Tibial artery (tissue), 4 donors: ENCODE measurements around the gene ACAD11.

Experiments
- DNase-seq, 2 donors: peaks; one replicate each; pipeline ENCODE4 v3.0.0-alpha.2; 2019
- H3K27ac ChIP-seq, 2 donors: fragments of 200-600 bp; sonication (generic) in 1 of 2; 1 replicate in 1 of 2; 2 replicates in 1 of 2; pipeline ENCODE4 v1.5.1; 2018 to 2019; ENCODE audit warnings: mild to moderate bottlenecking in 1 of 2
- H3K27me3 ChIP-seq, 2 donors: fragments of 200-600 bp; sonication (generic) in 1 of 2; one replicate each; pipeline versions ENCODE4 v1.5.1 to v1.6.0; 2016 to 2019
- H3K36me3 ChIP-seq, 3 donors: fragments of 200-600 bp; sonication (generic) in 2 of 3; one replicate each; pipeline ENCODE4 v1.5.1; 2016 to 2019; ENCODE audit warnings: mild to moderate bottlenecking in 2 of 3
- H3K4me1 ChIP-seq, 4 donors: fragments of 200-600 bp; sonication (generic) in 2 of 4; 1 replicate in 3 of 4; 2 replicates in 1 of 4; pipeline ENCODE4 v1.5.1; 2016 to 2019
- H3K4me3 ChIP-seq, 2 donors: fragments of 200-600 bp; sonication (generic) in 1 of 2; 1 replicate in 1 of 2; 2 replicates in 1 of 2; pipeline ENCODE4 v1.5.1; 2018 to 2019; ENCODE audit warnings: mild to moderate bottlenecking in 2 of 2
- H3K9me3 ChIP-seq, 3 donors: fragments of 200-600 bp; sonication (generic) in 1 of 3; one replicate each; pipeline ENCODE4 v1.5.1; 2016 to 2019
- intact Hi-C: fragments of 100-400 bp; cut with DNase I; formaldehyde crosslinking; loops from one replicate; pipeline ENCODE4 v1.15.0; 2023; ENCODE audit warnings: low total_unique reads
- TF ChIP-seq, protein P1 (sequence below), 2 experiments: fragments of 200-600 bp in 1 of 2; fragments of 450-650 bp in 1 of 2; IDR thresholded peaks; one replicate each; pipeline ENCODE4 v1.5.1; 2017 to 2019; ENCODE audit warnings: antibody characterized with exemption in 2 of 2, mild to moderate bottlenecking in 1 of 2, moderate library complexity in 1 of 2

ACAD11 gene

DNA sequence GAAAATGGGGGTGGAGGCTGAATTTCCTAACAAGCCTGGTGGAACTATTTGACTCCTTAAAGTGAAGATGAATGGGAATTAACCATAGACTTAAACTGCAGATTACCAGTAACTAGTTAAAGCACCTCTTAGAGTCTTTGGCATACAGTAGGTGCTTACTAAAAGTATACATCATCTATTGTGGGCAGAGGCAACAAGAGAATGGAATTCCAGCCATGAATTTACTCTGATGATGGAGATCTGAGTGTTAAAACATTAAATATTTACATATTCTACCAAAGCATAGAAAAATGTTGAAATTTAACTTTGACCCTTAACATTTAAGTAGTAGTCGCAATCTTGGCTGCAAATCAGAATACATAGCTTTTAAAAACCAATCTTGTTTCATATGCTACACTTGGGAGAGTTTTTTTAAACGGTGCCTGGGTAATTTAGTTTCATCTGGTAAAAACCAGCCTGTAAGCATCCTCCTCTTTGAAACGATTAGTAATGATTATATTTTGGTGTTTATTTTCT, 5.7 kb upstream of the ACAD11 start:
- Histone ChIP-seq H3K36me3 (peaks cover 0 to 15% (median 6%) of the 10 kb centered on the region in 3 donors), H3K27ac (no peak overlapping the region), H3K4me1 (peaks cover 0 to 25% (median 16%) of the 10 kb centered on the region in 4 donors), H3K4me3 (no peak overlapping the region), H3K9me3 (no peaks in the 10 kb centered on the region), H3K27me3 (no peaks in the 10 kb centered on the region)
- TF ChIP-seq, protein P1, sequence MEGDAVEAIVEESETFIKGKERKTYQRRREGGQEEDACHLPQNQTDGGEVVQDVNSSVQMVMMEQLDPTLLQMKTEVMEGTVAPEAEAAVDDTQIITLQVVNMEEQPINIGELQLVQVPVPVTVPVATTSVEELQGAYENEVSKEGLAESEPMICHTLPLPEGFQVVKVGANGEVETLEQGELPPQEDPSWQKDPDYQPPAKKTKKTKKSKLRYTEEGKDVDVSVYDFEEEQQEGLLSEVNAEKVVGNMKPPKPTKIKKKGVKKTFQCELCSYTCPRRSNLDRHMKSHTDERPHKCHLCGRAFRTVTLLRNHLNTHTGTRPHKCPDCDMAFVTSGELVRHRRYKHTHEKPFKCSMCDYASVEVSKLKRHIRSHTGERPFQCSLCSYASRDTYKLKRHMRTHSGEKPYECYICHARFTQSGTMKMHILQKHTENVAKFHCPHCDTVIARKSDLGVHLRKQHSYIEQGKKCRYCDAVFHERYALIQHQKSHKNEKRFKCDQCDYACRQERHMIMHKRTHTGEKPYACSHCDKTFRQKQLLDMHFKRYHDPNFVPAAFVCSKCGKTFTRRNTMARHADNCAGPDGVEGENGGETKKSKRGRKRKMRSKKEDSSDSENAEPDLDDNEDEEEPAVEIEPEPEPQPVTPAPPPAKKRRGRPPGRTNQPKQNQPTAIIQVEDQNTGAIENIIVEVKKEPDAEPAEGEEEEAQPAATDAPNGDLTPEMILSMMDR (IDR thresholded peaks at IDR 0.05) = no peak
- DNase-seq = no peak
- intact Hi-C loops = no loop called here

DNA sequence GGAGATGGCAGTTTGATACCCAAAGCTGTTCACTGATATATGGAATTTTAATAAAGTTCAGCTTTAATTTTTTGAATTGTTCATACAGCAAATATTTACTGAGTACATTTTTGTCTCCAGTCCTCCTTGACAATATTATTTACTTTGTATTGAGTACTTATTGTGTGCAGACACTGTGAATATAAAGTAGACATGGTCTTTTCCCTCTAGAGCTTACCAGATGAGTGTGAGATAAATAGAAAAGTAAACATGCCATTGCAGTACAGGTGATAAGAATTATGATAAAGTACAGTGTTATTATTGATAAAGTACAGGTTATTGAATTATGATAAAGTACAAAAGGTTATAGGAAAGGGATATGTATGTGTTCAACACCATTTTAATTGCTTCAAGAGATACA, 2.6 kb upstream of the ACAD11 start:
- Histone ChIP-seq H3K27ac (no peak overlapping the region), H3K36me3 (peaks cover 0 to 5% (median 4%) of the 10 kb centered on the region in 3 donors), H3K9me3 (no peaks in the 10 kb centered on the region), H3K4me3 (no peak overlapping the region), H3K4me1 (peaks cover 0 to 39% (median 22%) of the 10 kb centered on the region in 4 donors), H3K27me3 (no peaks in the 10 kb centered on the region)
- DNase-seq = no peak
- TF ChIP-seq, protein P1 (IDR thresholded peaks at IDR 0.05) = no peak
- intact Hi-C loops = no loop called here

DNA sequence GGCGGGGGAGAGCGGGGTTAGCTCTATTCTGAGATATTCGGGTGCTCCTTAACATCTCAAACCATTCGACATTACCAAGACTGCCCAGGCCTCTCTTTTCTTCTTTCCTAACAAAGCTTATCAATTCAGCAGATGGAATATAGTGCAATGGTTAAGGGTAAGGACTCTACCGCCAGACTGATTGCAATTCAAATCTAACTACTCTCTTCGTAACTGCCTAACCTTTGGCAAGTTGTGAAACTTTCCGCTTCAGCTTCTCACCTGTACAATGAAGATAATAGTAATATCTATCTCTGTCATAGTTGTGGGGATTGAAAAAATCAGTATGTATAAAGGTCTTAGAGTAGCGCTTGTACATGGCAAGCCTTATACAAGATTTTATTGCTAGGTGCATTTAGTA, 1.5 kb upstream of the ACAD11 start:
- no peaks in the 10 kb centered on the region for H3K36me3 ChIP-seq
- peak overlapping the region; percentile 91 to 96 for H3K27ac ChIP-seq
- TF ChIP-seq, protein P1 (IDR thresholded peaks at IDR 0.05) = no peak
- intact Hi-C loops = no loop called here
- H3K9me3 ChIP-seq = no peaks in the 10 kb centered on the region
- H3K4me1 ChIP-seq = peaks cover 0 to 39% (median 22%) of the 10 kb centered on the region in 4 donors
- H3K4me3 ChIP-seq = peak overlapping the region; percentile 78 to 85
- H3K27me3 ChIP-seq = no peaks in the 10 kb centered on the region
- DNase-seq = no peak

DNA sequence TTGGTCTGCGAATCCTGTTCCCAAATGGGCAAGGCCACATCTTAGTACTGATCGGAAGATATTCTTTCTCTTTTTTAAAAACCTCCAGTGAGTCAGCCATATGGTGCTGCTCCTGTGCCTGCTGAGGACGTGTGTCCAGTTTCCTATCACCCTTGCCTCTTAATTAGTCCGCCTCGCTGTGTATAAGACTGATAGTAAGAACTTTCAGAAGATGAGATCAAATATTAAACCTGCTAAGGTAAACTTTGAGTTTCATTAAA, 1.1 kb upstream of the ACAD11 start:
- Histone ChIP-seq H3K4me3 (peak overlapping the region; percentile 78 to 85), H3K27me3 (no peaks in the 10 kb centered on the region), H3K4me1 (peaks cover 0 to 39% (median 22%) of the 10 kb centered on the region in 4 donors), H3K36me3 (no peaks in the 10 kb centered on the region), H3K27ac (peak overlapping the region; percentile 91 to 96), H3K9me3 (no peaks in the 10 kb centered on the region)
- TF ChIP-seq, protein P1 (IDR thresholded peaks at IDR 0.05) = no peak
- intact Hi-C loops = no loop called here
- DNase-seq = no peak

DNA sequence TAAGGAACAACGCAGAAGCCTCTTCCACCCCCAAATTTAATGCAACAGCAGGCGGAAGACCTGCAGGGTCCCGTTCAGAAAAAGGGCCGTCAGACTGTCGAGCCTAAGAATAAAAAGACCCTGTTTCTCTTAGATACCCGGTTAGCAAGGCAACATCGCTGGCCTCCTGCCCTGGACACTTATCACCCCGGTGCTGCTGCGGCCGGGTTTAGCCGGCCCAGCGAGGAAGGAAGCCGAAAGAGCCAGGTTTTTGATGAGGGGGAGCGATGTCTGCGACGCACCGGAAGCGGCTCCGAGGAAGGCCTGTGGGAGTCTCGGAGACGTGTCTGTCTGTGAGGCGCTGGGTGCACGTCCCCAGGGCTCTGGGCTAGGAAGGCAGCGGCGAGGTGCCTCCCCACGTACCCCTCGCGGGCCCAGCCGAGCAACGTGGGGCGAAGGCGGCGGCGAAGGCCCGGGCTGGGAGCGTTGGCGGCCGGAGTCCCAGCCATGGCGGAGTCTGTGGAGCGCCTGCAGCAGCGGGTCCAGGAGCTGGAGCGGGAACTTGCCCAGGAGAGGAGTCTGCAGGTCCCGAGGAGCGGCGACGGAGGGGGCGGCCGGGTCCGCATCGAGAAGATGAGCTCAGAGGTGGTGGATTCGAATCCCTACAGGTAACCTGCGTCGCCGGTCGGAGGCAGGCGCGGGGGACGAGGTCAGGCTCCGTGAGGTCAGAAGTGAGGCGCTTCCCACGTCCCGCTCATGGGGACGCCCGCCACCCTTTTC, 622 bp upstream of the ACAD11 start, which contains the start of gene UBA5:
UBA5 (plus strand) TSS at position 278 of the 759 bp plus-strand sequence; CDS start at position 487, 209 bp downstream.
- peak within 1 kb of the TSS; percentile 91 to 96 for H3K27ac ChIP-seq
- TF ChIP-seq, protein P1 (IDR thresholded peaks at IDR 0.05) = no peak
- H3K9me3 ChIP-seq = no peaks in the 10 kb centered on the region
- H3K36me3 ChIP-seq = no peaks in the 10 kb centered on the region
- no peaks in the 10 kb centered on the region for H3K27me3 ChIP-seq
- intact Hi-C loops = no loop called here
- peaks cover 0 to 39% (median 22%) of the 10 kb centered on the region in 4 donors for H3K4me1 ChIP-seq
- peak within 1 kb of the TSS; percentile 78 to 85 for H3K4me3 ChIP-seq
- peak; percentile 58 to 81 for DNase-seq
